Stimulated activated CD4-positive, alpha-beta T cell treated with anti-CD3 and anti-CD28 coated beads, Interleukin-15, amount 100 ng/mL, for 48 hours (primary cell): Measurements from ENCODE around the gene LDLR.

ENCODE experiments used
- DNase-seq, 2 donors: peaks; one replicate each; pipeline ENCODE4 v3.0.0-alpha.2; 2020; ENCODE audit warnings: low read depth in 2 of 2

The LDLR gene

GRCh38 chr19:11089254-11090013, at the start of gene LDLR:
LDLR (plus strand) TSS chr19:11089463; CDS start chr19:11089549, 86 bp downstream.
- peak; percentile 78 to 80 for DNase-seq

GRCh38 chr19:11041194-11041593, 48.1 kb upstream of the LDLR start:
- DNase-seq = no peak

GRCh38 chr19:11041966-11042627, 47.2 kb upstream of the LDLR start:
- no peak for DNase-seq

- DNase-seq = no peak
These were observed 44.8 kb upstream of the LDLR start for GRCh38 chr19:11044431-11044830.

GRCh38 chr19:11045536-11045935, 43.7 kb upstream of the LDLR start:
- DNase-seq = no peak

GRCh38 chr19:11046605-11047354, 42.5 kb upstream of the LDLR start:
- no peak for DNase-seq

- no peak for DNase-seq
These were observed 41.4 kb upstream of the LDLR start for GRCh38 chr19:11047866-11048265.

- DNase-seq = no peak
These were observed 38.7 kb upstream of the LDLR start for GRCh38 chr19:11050323-11051114.

- no peak for DNase-seq
These were observed 35.5 kb upstream of the LDLR start for GRCh38 chr19:11053817-11054195.

GRCh38 chr19:11054200-11054599, 35.1 kb upstream of the LDLR start:
- no peak for DNase-seq

- DNase-seq = no peak
These were observed 34.6 kb upstream of the LDLR start for GRCh38 chr19:11054628-11055027.

- DNase-seq = no peak
These were observed 30.8 kb upstream of the LDLR start for GRCh38 chr19:11058246-11059030.

- no peak for DNase-seq
These were observed 29.5 kb upstream of the LDLR start for GRCh38 chr19:11059511-11060358.

- no peak for DNase-seq
These were observed 27.3 kb upstream of the LDLR start for GRCh38 chr19:11061952-11062351.

- no peak for DNase-seq
These were observed 25.8 kb upstream of the LDLR start for GRCh38 chr19:11063434-11063833.

GRCh38 chr19:11064831-11065303, 24.4 kb upstream of the LDLR start:
- no peak for DNase-seq

- DNase-seq = no peak
These were observed 22.9 kb upstream of the LDLR start for GRCh38 chr19:11066326-11066725.

GRCh38 chr19:11067356-11068113, 21.7 kb upstream of the LDLR start:
- no peak for DNase-seq

- DNase-seq = no peak
These were observed 19.7 kb upstream of the LDLR start for GRCh38 chr19:11069561-11069960.
